Activated CD8-positive, alpha-beta T cell treated with anti-CD3 and anti-CD28 coated beads, Interleukin-2, amount 10 ng/mL, durations not matched to agents 7 days and 5 days (primary cell): ENCODE data around the gene PECR. TPM values are rescaled to one million over a fixed set of nuclear protein-coding genes. Genes with fewer than 3 reads are reported as not detected.

Source experiments
- ATAC-seq: fragments of 150-1000 bp; cut with Tn5 transposase; one replicate; pipeline ENCODE4 v1.10.0; 2021; ENCODE audit warnings: moderate library complexity
- CTCF ChIA-PET: fragments of 350-600 bp; sonication (Branson Sonifier 250); formaldehyde crosslinking; loops from one replicate; lab custom pipeline; 2021; ENCODE audit warnings: antibody characterized with exemption; lab: Charles Lee
- POLR2A ChIA-PET: fragments of 350-600 bp; sonication (Branson Sonifier 250); formaldehyde crosslinking; loops from one replicate; lab custom pipeline; 2021; ENCODE audit warnings: antibody characterized with exemption; lab: Charles Lee
- DNase-seq: peaks from one replicate; pipeline ENCODE4 v3.0.0-alpha.2; 2020
- H3K27ac Mint-ChIP-seq: one replicate; pipeline ENCODE4 v1.8.0; 2021; ENCODE audit warnings: mild to moderate bottlenecking, mixed read lengths
- H3K27me3 Mint-ChIP-seq: one replicate; pipeline ENCODE4 v1.8.0; 2021; ENCODE audit warnings: low read depth, mixed read lengths
- H3K36me3 Mint-ChIP-seq: one replicate; pipeline ENCODE4 v1.8.0; 2021; ENCODE audit warnings: low read depth, mixed read lengths
- H3K4me1 Mint-ChIP-seq: one replicate; pipeline ENCODE4 v1.8.0; 2021; ENCODE audit warnings: low read depth, mixed read lengths
- H3K4me3 Mint-ChIP-seq: one replicate; pipeline ENCODE4 v1.8.0; 2021; ENCODE audit warnings: mild to moderate bottlenecking, mixed read lengths
- H3K9me3 Mint-ChIP-seq: one replicate; pipeline ENCODE4 v1.8.0; 2022; ENCODE audit warnings: mixed read lengths; ENCODE audit not compliant: insufficient read depth
- total RNA-seq, 2 experiments: library from RNA; stranded (reverse); gene quantifications; one replicate each; pipeline ENCODE4 v1.2.3, GENCODE V29; 2021

The PECR gene
- total RNA-seq, 2 experiments from 2014 or later = 29.0 to 30.3 TPM

DNA sequence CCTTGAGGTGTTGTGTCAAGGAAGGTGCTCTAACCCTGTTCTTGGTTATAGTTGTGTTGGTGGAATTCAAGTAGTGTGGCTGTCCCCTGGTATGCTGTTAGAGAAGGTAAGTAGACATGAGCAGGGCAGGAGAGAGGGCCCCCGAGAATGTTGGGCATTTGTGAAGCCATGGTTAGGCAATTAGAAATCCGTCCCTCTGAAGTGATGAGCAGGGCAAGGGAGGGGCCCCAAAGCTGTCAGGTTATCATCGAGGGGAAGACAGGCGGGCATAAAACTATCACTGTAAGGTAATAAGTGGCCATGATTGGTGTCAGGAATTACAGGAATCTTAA lies 32.7 kb upstream of the PECR start:
- ATAC-seq (no peak), DNase-seq (no peak)
- peak overlapping the region; percentile 84 for H3K4me3 Mint-ChIP-seq
- peaks cover 93% of the 10 kb centered on the region for H3K36me3 Mint-ChIP-seq
- no peaks in the 10 kb centered on the region for H3K9me3 Mint-ChIP-seq
- H3K27me3 Mint-ChIP-seq = no peaks in the 10 kb centered on the region
- H3K4me1 Mint-ChIP-seq = peaks cover 88% of the 10 kb centered on the region
- ChIA-PET CTCF (interaction anchor here (0.6 to 3.4 kb wide), 27 partner anchors 9 to 290 kb away, joined by 3 to 31 read pairs (median 4); partner anchors contain the start of genes MREG, PECR and TMEM169), POLR2A (interaction anchor here (0.8 to 1.6 kb wide), 6 partner anchors 10 to 55 kb away, joined by 3 to 7 read pairs (median 4); no protein-coding TSS in a partner anchor)
- H3K27ac Mint-ChIP-seq = peak overlapping the region; percentile 86

- CTCF ChIA-PET = interaction anchor here (0.8 to 3.4 kb wide), 16 partner anchors 8 to 95 kb away, joined by 3 to 31 read pairs (median 6); partner anchors contain the start of genes PECR and TMEM169
- POLR2A ChIA-PET = interaction anchor here (1.1 to 1.6 kb wide), 3 partner anchors 29 to 33 kb away, joined by 3 to 7 read pairs (median 5); no protein-coding TSS in a partner anchor
- no peak for ATAC-seq
- Mint-ChIP-seq H3K27me3 (no peaks in the 10 kb centered on the region), H3K36me3 (peaks cover 90% of the 10 kb centered on the region), H3K4me1 (peaks cover 84% of the 10 kb centered on the region), H3K4me3 (no peak overlapping the region), H3K9me3 (no peaks in the 10 kb centered on the region), H3K27ac (peak overlapping the region; percentile 26)
- peak; percentile 28 for DNase-seq
Measured at GRCh38 chr2:216113572-216113971, 32.0 kb upstream of the PECR start.

GRCh38 chr2:216112926-216113325 lies 31.3 kb upstream of the PECR start:
- ATAC-seq = no peak
- CTCF ChIA-PET = interaction anchor here (0.9 to 3.4 kb wide), 7 partner anchors 9 to 79 kb away, joined by 3 to 31 read pairs (median 9); no protein-coding TSS in a partner anchor
- H3K36me3 Mint-ChIP-seq = peaks cover 84% of the 10 kb centered on the region

GRCh38 chr2:216111122-216111521 lies 29.5 kb upstream of the PECR start:
- POLR2A ChIA-PET = interaction anchor here (0.6 to 1.7 kb wide), 2 partner anchors 9 to 19 kb away, joined by 3 to 11 read pairs; no protein-coding TSS in a partner anchor
- no peaks in the 10 kb centered on the region for H3K27me3 Mint-ChIP-seq

More at GRCh38 chr2:216112926-216113325, 31.3 kb upstream of the PECR start:
- no peaks in the 10 kb centered on the region for H3K27me3 Mint-ChIP-seq
- peaks cover 83% of the 10 kb centered on the region for H3K4me1 Mint-ChIP-seq
- H3K27ac Mint-ChIP-seq = peak overlapping the region; percentile 26
- DNase-seq = no peak
- no peaks in the 10 kb centered on the region for H3K9me3 Mint-ChIP-seq
- H3K4me3 Mint-ChIP-seq = peak overlapping the region; percentile 16
- POLR2A ChIA-PET = no interaction called here

DNA sequence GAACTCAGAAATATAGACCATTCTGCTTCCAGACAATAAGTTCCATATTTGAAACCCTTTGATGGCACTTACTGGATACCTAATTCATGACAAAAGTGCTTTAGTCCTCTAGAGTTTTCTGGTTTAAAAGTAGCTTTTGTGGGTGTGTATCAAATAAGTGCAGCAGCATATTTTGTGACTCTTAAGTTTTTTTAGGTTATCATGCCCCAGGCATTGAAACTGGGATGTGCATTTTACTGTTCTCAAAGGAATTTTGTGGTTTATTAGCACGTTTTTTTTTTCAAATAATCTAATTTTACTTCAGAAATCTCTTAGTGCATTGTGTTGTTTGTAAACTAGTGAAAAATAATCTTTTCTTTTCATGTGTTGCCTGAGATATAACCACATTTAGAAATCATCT lies 29.0 kb upstream of the PECR start:
- H3K36me3 Mint-ChIP-seq = peaks cover 63% of the 10 kb centered on the region
- peaks cover 63% of the 10 kb centered on the region for H3K4me1 Mint-ChIP-seq

More at GRCh38 chr2:216111122-216111521, 29.5 kb upstream of the PECR start:
- Mint-ChIP-seq H3K9me3 (no peaks in the 10 kb centered on the region), H3K4me3 (peak overlapping the region; percentile 99), H3K36me3 (peaks cover 66% of the 10 kb centered on the region), H3K27ac (peak overlapping the region; percentile 99), H3K4me1 (peaks cover 65% of the 10 kb centered on the region)
- ATAC-seq (no peak), DNase-seq (no peak)
- CTCF ChIA-PET = interaction anchor here (0.9 to 6.1 kb wide), 18 partner anchors 8 to 94 kb away, joined by 3 to 76 read pairs (median 6); partner anchors contain the start of genes PECR and TMEM169

GRCh38 chr2:216109962-216110614 lies 28.5 kb upstream of the PECR start:
- ChIA-PET POLR2A (interaction anchor here (1.0 to 3.1 kb wide), 10 partner anchors 10 to 798 kb away, joined by 3 to 13 read pairs (median 8); partner anchors contain the start of genes ATIC, PECR, RPL37A and TMEM169), CTCF (interaction anchor here (0.7 to 6.1 kb wide), 32 partner anchors 8 to 406 kb away, joined by 3 to 76 read pairs (median 4); partner anchors contain the start of genes MREG, PECR and TMEM169)
- DNase-seq = no peak
- Mint-ChIP-seq H3K9me3 (no peaks in the 10 kb centered on the region), H3K36me3 (peaks cover 60% of the 10 kb centered on the region), H3K27ac (peak overlapping the region; percentile 99), H3K4me1 (peaks cover 59% of the 10 kb centered on the region), H3K4me3 (peak overlapping the region; percentile 99), H3K27me3 (no peaks in the 10 kb centered on the region)
- ATAC-seq = peak; percentile 13

More for the DNA sequence above, 29.0 kb upstream of the PECR start:
- no peak for DNase-seq
- ATAC-seq = no peak
- Mint-ChIP-seq H3K27ac (peak overlapping the region; percentile 99), H3K9me3 (no peaks in the 10 kb centered on the region), H3K4me3 (peak overlapping the region; percentile 99), H3K27me3 (no peaks in the 10 kb centered on the region)
- POLR2A ChIA-PET = interaction anchor here (1.0 to 1.7 kb wide), 6 partner anchors 9 to 799 kb away, joined by 3 to 11 read pairs (median 5); partner anchors contain the start of gene ATIC
- CTCF ChIA-PET = interaction anchor here (0.7 to 6.1 kb wide), 28 partner anchors 9 to 406 kb away, joined by 3 to 76 read pairs (median 4); partner anchors contain the start of genes MREG, PECR and TMEM169

DNA sequence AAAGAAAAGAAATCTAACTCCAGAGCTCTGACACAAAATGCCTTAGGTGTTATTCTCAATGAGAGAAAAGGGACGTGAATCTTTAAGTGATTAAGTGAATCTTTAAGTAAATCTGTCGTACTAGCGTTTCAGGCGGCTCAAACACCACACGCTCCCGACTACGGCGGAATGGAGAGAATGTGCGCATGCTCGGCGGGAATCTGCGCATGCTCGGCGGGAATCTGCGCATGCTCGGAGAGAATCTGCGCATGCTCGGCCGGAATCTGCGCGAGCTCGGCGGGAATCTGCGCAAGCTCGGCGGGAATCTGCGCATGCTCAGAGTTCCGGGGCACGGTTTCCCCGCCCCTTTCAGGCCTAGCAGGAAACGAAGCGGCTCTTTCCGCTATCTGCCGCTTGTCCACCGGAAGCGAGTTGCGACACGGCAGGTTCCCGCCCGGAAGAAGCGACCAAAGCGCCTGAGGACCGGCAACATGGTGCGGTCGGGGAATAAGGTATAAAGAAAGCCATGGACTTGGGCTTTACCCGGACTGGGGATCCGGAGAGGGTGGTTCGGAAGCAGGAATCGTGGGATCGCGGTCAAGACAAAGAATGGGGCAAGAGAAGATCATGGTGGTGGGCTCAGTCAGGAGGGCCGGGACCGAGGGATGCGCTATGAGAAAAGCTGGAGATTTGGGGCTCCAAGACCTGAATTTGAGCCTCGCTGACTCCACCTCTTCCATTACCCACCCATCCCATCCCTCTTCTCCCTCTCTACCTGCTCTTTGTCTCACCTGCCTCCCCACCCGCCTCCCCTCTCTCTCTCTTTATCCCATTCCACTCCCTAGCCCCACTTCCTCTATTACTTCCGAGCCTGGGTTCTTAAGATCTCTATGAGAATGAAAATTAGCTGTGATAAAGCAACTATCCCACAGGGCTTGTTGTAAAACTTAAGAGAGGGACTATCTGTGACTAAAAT lies 27.6 kb upstream of the PECR start, which contains the start of gene XRCC5:
Gene XRCC5, plus strand, starts transcription at position 382 of the 955 bp plus-strand sequence. Its CDS starts 89 bp downstream, at position 471.
- H3K36me3 Mint-ChIP-seq = peaks cover 51% of the 10 kb centered on the region
- peaks cover 54% of the 10 kb centered on the region for H3K4me1 Mint-ChIP-seq
- ATAC-seq (peak; percentile 80), DNase-seq (peak; percentile 98)
- H3K9me3 Mint-ChIP-seq = no peaks in the 10 kb centered on the region
- POLR2A ChIA-PET = interaction anchor here (1.0 to 3.1 kb wide), 13 partner anchors 10 to 797 kb away, joined by 3 to 13 read pairs (median 5); partner anchors contain the start of genes ATIC, PECR, RPL37A and TMEM169
- peak within 1 kb of the TSS; percentile 99 for H3K4me3 Mint-ChIP-seq
- H3K27ac Mint-ChIP-seq = peak within 1 kb of the TSS; percentile 99
- CTCF ChIA-PET = interaction anchor here (0.7 to 6.1 kb wide), 25 partner anchors 8 to 407 kb away, joined by 3 to 76 read pairs (median 5); partner anchors contain the start of genes PECR and TMEM169
- no peaks in the 10 kb centered on the region for H3K27me3 Mint-ChIP-seq

DNA sequence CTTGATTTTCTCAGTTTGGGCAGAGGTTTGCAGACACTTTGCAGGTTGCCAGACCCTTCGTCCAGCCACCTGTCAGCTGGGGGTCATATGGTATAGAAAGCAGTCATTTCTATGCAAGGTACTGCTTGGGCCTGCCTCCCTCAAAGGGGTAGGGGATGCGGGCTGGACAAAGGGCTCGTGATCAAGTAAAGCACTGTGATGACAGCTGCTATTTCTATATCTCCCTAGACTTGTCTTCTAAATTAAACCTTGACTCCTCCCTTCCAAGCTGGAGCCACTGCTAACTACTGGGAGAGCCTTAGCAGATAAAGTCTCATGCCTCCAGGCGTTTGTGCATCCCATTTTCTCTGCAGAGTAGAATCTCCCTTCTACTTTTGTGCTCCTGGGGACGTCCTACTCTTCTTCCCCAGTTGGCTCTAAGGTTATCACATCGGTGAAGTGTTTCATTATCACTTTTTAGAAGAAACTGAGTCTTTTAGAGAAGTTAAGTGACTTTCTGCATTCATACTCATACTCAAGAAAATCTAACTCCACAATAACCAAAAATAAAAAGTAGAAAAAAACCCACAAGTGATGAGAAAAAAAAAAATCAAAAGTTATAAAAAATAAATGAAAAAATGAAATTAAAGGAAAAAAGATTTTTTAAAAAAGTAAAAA lies 26.8 kb upstream of the PECR start:
- H3K27me3 Mint-ChIP-seq = no peaks in the 10 kb centered on the region
- H3K36me3 Mint-ChIP-seq = peaks cover 44% of the 10 kb centered on the region
- peak overlapping the region; percentile 99 for H3K4me3 Mint-ChIP-seq
- POLR2A ChIA-PET = interaction anchor here (0.9 to 3.1 kb wide), 7 partner anchors 11 to 92 kb away, joined by 3 to 13 read pairs (median 9); partner anchors contain the start of genes PECR and TMEM169
- DNase-seq = no peak
- CTCF ChIA-PET = interaction anchor here (0.7 to 6.1 kb wide), 15 partner anchors 11 to 308 kb away, joined by 3 to 76 read pairs (median 9); partner anchors contain the start of genes PECR and TMEM169
- no peaks in the 10 kb centered on the region for H3K9me3 Mint-ChIP-seq
- ATAC-seq = no peak
- H3K27ac Mint-ChIP-seq = peak overlapping the region; percentile 84
- peaks cover 47% of the 10 kb centered on the region for H3K4me1 Mint-ChIP-seq

GRCh38 chr2:216107760-216108159 lies 26.2 kb upstream of the PECR start:
- Mint-ChIP-seq H3K27me3 (no peaks in the 10 kb centered on the region), H3K9me3 (no peaks in the 10 kb centered on the region), H3K27ac (no peak overlapping the region), H3K36me3 (peaks cover 37% of the 10 kb centered on the region), H3K4me1 (peaks cover 40% of the 10 kb centered on the region), H3K4me3 (peak overlapping the region; percentile 4)
- POLR2A ChIA-PET = interaction anchor here (0.9 to 3.1 kb wide), 5 partner anchors 12 to 74 kb away, joined by 3 to 13 read pairs (median 9); partner anchors contain the start of genes PECR and TMEM169
- CTCF ChIA-PET = interaction anchor here (0.9 to 6.1 kb wide), 7 partner anchors 10 to 158 kb away, joined by 3 to 76 read pairs (median 9); partner anchors contain the start of genes PECR and TMEM169
- no peak for ATAC-seq
- no peak for DNase-seq

DNA sequence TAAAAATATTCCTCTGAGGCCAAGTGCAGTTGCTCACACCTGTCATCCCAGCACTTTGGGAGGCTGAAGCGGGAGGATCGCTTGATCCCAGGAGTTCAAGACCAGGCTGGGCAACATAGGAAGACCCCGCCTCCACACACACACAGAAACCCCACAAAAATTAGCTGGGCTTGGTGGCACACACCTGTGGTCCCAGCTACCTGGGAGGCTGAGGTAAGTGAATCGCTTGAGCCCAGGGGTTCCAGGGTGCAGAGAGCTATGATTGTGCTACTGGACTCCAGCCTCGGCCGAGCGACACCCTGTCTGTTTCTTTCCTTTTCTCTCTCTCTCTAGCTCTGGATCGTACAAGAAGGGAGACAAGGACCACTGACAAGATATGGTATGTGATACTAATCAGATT lies 25.7 kb upstream of the PECR start:
- peaks cover 36% of the 10 kb centered on the region for H3K4me1 Mint-ChIP-seq

More for the DNA sequence above, 25.7 kb upstream of the PECR start:
- H3K27ac Mint-ChIP-seq = no peak overlapping the region
- H3K36me3 Mint-ChIP-seq = peaks cover 33% of the 10 kb centered on the region
- no peaks in the 10 kb centered on the region for H3K27me3 Mint-ChIP-seq
- ATAC-seq = no peak
- no peak for DNase-seq
- H3K9me3 Mint-ChIP-seq = no peaks in the 10 kb centered on the region
- ChIA-PET POLR2A (interaction anchor here (2.0 to 3.1 kb wide), 3 partner anchors 12 to 49 kb away, joined by 9 to 13 read pairs (median 12); partner anchors contain the start of genes PECR and TMEM169), CTCF (interaction anchor here (0.9 to 6.1 kb wide), 5 partner anchors 9 to 74 kb away, joined by 3 to 76 read pairs (median 9); partner anchors contain the start of genes PECR and TMEM169)
- peak overlapping the region; percentile 4 for H3K4me3 Mint-ChIP-seq
